Glutamatergic neuron (in vitro differentiated cells): ENCODE data around the gene FAM216A. TPM values are rescaled to one million over a fixed set of nuclear protein-coding genes. Genes with fewer than 3 reads are reported as not detected.
"Not testable (repeated sequence)": the region's sequence is repeated elsewhere in the genome, so short reads cannot be mapped to it uniquely, and the experiment has no call there.

Experiments used
- DNase-seq: peaks from one replicate; pipeline ENCODE4 v3.0.0; 2022
- H3K27ac Mint-ChIP-seq: one replicate; pipeline ENCODE4 v1.8.0; 2020; ENCODE audit warnings: mild to moderate bottlenecking, mixed read lengths, inconsistent platforms; ENCODE audit not compliant: unreplicated experiment
- H3K27me3 Mint-ChIP-seq: one replicate; pipeline ENCODE4 v1.8.0; 2020; ENCODE audit warnings: mild to moderate bottlenecking, moderate library complexity, mixed read lengths, inconsistent platforms; ENCODE audit not compliant: unreplicated experiment
- H3K36me3 Mint-ChIP-seq: one replicate; pipeline ENCODE4 v1.8.0; 2020; ENCODE audit warnings: mild to moderate bottlenecking, mixed read lengths, inconsistent platforms; ENCODE audit not compliant: unreplicated experiment
- H3K4me1 Mint-ChIP-seq: one replicate; pipeline ENCODE4 v1.8.0; 2020; ENCODE audit warnings: mild to moderate bottlenecking, low read depth, mixed read lengths, inconsistent platforms; ENCODE audit not compliant: unreplicated experiment
- H3K4me3 Mint-ChIP-seq: one replicate; pipeline ENCODE4 v1.8.0; 2020; ENCODE audit warnings: mild to moderate bottlenecking, mixed read lengths, inconsistent platforms; ENCODE audit not compliant: unreplicated experiment
- H3K9me3 Mint-ChIP-seq: one replicate; pipeline ENCODE4 v1.8.0; 2020; ENCODE audit warnings: mild to moderate bottlenecking, moderate library complexity, mixed read lengths, inconsistent platforms; ENCODE audit not compliant: unreplicated experiment
- CTCF ChIP-seq: fragments of 200-600 bp; sonication (generic); IDR thresholded peaks from one replicate; pipeline ENCODE4 v1.5.0; 2021; ENCODE audit not compliant: partially characterized antibody, unreplicated experiment
- total RNA-seq: library from RNA; stranded (reverse); fragmentation: NEBNext Ultra II Directional; extraction: Animal tissue kit (Norgen Biotek cat#: 25700); gene quantifications from one replicate; pipeline ENCODE4 v1.2.1, GENCODE V29; 2021; ENCODE audit not compliant: unreplicated experiment

The FAM216A gene
- total RNA-seq, 1 donor from 2014 or later = 21.7 TPM

- no peaks in the 10 kb centered on the region for H3K27me3 Mint-ChIP-seq
- no peaks in the 10 kb centered on the region for H3K9me3 Mint-ChIP-seq
- no peak overlapping the region for H3K4me3 Mint-ChIP-seq
- H3K36me3 Mint-ChIP-seq = no peaks in the 10 kb centered on the region
- H3K4me1 Mint-ChIP-seq = no peaks in the 10 kb centered on the region
- no peak for TF ChIP-seq CTCF
- H3K27ac Mint-ChIP-seq = no peak overlapping the region
- no peak for DNase-seq
Measured at GRCh38 chr12:110508071-110508586, 39.5 kb downstream of the FAM216A start.

DNA sequence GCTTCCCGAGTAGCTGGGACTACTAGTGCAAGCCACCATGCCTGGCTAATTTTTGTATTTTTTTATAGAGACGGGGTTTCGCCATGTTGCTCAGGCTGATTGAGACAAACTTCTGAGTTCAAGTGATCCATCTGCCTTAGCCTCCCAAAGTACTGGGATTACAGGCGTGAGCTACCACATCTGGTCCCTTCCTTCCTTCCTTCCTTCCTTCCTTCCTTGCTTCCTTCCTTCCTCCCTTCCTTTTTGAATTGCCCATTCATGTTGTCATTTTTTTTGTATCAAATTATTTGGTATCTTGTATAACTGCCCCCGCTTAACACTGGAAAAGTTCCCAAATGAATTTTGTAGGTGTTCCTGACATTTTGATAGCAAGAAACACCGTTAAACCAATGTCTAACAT, 45.2 kb downstream of the FAM216A start:
- TF ChIP-seq CTCF = no peak
- DNase-seq = no peak
- Mint-ChIP-seq H3K27ac (no peak overlapping the region), H3K9me3 (no peaks in the 10 kb centered on the region), H3K27me3 (no peaks in the 10 kb centered on the region), H3K4me1 (no peaks in the 10 kb centered on the region), H3K36me3 (no peaks in the 10 kb centered on the region), H3K4me3 (no peak overlapping the region)

- DNase-seq = no peak
- Mint-ChIP-seq H3K27me3 (no peaks in the 10 kb centered on the region), H3K4me3 (no peak overlapping the region), H3K4me1 (no peaks in the 10 kb centered on the region), H3K27ac (no peak overlapping the region), H3K36me3 (no peaks in the 10 kb centered on the region), H3K9me3 (no peaks in the 10 kb centered on the region)
- no peak for TF ChIP-seq CTCF
Measured at GRCh38 chr12:110514363-110514762, 45.7 kb downstream of the FAM216A start.

DNA sequence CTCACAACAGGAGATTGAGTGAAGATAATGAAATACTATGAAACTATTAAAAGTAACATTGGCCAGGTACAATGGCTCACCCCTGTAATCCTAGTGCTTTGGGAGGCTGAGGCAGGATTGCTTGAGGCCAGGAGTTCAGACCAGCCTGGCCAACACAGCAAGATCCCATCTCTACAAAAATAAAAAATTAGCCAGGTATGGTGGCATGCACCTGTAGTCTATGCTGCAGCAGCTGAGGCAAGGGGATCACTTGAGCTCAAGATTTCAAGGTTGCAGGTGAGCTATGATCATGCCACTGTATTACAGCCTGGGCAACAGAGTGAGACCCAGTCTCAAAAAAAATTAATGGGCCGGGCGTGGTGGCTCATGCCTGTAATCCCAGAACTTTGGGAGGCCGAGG, 48.4 kb downstream of the FAM216A start:
- TF ChIP-seq CTCF = no peak
- DNase-seq = no peak
- Mint-ChIP-seq H3K36me3 (no peaks in the 10 kb centered on the region), H3K4me1 (no peaks in the 10 kb centered on the region), H3K27ac (no peak overlapping the region), H3K27me3 (no peaks in the 10 kb centered on the region), H3K4me3 (no peak overlapping the region), H3K9me3 (no peaks in the 10 kb centered on the region)

DNA sequence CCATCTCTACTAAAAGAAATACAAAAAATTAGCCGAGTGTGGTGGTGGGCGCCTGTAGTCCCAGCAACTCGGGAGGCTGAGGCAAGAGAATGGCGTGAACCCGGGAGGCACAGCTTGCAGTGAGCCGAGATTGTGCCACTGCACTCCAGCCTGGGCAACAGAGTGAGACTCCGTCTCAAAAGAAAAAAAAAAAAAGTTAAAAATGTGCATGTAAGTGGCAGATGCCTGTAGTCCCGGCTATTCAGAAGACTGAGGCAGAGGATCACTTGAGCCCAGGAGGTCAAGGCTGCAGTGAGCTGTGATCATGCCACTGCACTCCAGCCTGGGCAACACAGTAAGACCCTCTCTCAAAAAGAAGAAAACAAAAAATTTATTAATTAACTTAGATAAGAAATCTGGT, 49.4 kb downstream of the FAM216A start:
- DNase-seq, H3K4me3 Mint-ChIP-seq, H3K36me3 Mint-ChIP-seq, H3K9me3 Mint-ChIP-seq, H3K4me1 Mint-ChIP-seq, H3K27ac Mint-ChIP-seq, H3K27me3 Mint-ChIP-seq: not testable (repeated sequence)

DNA sequence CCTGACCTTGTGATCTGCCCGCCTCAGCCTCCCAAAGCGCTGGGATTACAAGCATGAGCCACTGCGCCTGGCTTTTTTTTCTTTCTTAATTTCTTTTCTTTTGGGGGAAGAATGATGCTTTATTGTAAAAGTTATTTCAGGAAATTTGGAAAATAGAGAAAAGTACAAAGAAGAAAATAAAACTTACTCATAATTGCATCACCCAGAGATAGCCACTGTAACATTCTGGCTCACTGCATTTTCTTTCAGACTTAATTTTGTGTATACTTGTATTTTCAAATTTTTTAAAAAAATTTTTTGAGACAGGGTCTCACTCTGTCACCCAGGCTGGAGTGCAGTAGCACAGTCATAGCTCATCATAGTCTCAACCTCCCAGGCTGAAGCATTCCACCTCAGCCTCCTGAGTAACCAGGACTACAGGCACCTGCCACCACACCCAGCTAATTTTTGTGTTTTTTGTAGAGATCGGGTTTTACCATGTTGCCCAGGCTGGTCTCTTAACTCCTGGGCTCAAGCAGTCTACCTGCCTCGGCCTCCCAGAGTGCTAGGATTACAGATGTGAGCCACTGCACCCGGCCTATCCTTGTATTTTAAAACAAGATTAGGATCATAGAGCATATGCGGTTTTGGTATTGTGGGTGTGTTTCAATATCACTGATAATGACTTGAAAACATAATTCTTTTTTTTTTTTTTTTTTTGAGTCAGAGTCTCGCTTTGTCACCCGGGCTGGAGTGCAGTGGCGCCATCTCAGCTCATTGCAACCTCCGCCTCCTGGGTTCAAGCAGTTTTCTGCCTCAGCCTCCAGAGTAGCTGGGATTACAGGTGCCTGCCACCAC, 52.4 kb downstream of the FAM216A start:
- H3K4me3 Mint-ChIP-seq, H3K9me3 Mint-ChIP-seq, H3K4me1 Mint-ChIP-seq, DNase-seq, H3K36me3 Mint-ChIP-seq, H3K27ac Mint-ChIP-seq, H3K27me3 Mint-ChIP-seq: not testable (repeated sequence)
